Measurements from ENCODE around the gene APOA5.

APOA5 gene

DNA sequence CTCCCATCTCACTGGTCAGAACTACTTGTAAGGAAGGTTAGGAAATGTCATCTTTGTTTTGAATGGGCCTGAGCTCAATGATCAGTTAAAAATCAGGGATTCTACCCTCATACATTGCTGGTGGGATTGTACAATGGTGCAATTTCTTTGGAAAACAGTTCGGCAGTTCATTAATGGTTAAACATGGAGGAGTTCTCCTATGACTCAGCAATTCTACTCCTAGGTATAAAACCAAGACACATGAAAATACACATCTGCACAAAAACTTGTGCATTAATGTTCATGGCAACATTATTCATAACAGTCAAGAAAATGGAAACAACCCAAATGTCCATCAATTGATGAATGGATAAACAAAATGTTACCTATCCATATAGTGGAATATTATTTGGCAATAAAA is 4.9 kb upstream of the APOA5 start:
- Histone ChIP-seq H3K27me3 (ENCODE audit: control insufficient read depth in 3 of 3, insufficient read depth in 3 of 3, low read depth in 1 of 3, low read length in 3 of 3) (peaks cover 0 to 4% (median 0%) of the 10 kb centered on the region in 3 experiments), H2BK120ac (ENCODE audit: low read depth, low read length) (no peak overlapping the region), H4K8ac (ENCODE audit: low read depth, low read length) (no peak overlapping the region), H3K27ac (replicated peaks; ENCODE audit: low read length) (no peak overlapping the region), H2BK5ac (ENCODE audit: low read length) (no peak overlapping the region), H2BK15ac (ENCODE audit: low read length) (no peak overlapping the region), H3K18ac (ENCODE audit: low read length) (no peak overlapping the region), H3K9ac (ENCODE audit: low read depth, low read length, poor library complexity) (no peak overlapping the region), H4K91ac (ENCODE audit: low read depth, low read length, poor library complexity) (no peak overlapping the region), H2BK12ac (ENCODE audit: low read length) (no peak overlapping the region), H2AK5ac (ENCODE audit: low read depth, low read length) (no peak overlapping the region), H3K9me3 (replicated peaks in 1 of 2; ENCODE audit: control insufficient read depth in 2 of 2, insufficient read depth in 1 of 2, low read depth in 1 of 2, low read length in 2 of 2) (no peaks in the 10 kb centered on the region), H3K23ac (ENCODE audit: low read depth, low read length, poor library complexity) (no peak overlapping the region), H3K4me1 (ENCODE audit: control insufficient read depth in 2 of 2, insufficient read depth in 1 of 2, low read depth in 1 of 2, low read length in 2 of 2) (peaks cover 0 to 3% of the 10 kb centered on the region in 2 donors), H3K4me2 (ENCODE audit: insufficient read depth, low read length, poor library complexity, severe bottlenecking) (no peak overlapping the region), H3K14ac (ENCODE audit: low read length) (no peak overlapping the region), H3K4me3 (ENCODE audit: low read length in 2 of 2) (no peak overlapping the region), H3K4ac (ENCODE audit: low read length) (no peak overlapping the region), H2AFZ (ENCODE audit: low read length) (no peak overlapping the region), H3K79me1 (ENCODE audit: low read depth, low read length) (no peaks in the 10 kb centered on the region), H3K36me3 (replicated peaks in 1 of 2; ENCODE audit: control insufficient read depth in 2 of 2, insufficient read depth in 2 of 2, low read length in 2 of 2) (no peaks in the 10 kb centered on the region)
- DNase-seq (ENCODE audit: low spot score), result no peak
- WGBS, 2 donors (ENCODE audit: extremely low coverage in 2 of 2, insufficient read length in 2 of 2, insufficient replicate concordance in 1 of 2), result no CpG with 5 or more reads among the region's 1 CpG

DNA sequence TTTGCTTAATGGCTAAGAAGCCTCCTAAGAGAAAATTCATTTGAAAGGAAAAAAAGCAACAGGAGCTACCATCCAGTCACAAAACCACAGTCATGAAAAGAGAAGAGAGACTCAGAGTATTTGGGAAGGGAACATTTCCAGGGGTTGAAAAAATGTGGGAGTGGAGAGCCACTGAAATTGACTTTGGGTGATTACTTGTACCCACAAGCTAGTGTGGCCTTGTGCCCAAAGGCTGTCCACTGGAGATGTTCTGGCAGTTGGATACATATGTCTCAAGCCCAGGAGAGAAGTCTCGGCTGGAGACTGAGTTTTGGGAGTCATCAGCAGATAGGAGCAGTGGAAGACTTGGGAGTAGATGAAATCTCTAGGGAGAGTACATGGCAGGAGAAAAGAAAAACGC is 3.2 kb upstream of the APOA5 start:
- H3K27ac ChIP-seq (replicated peaks; ENCODE audit: low read length), result no peak overlapping the region
- no peak overlapping the region for H3K9ac ChIP-seq (ENCODE audit: low read depth, low read length, poor library complexity)
- no peaks in the 10 kb centered on the region for H3K36me3 ChIP-seq (replicated peaks in 1 of 2; ENCODE audit: control insufficient read depth in 2 of 2, insufficient read depth in 2 of 2, low read length in 2 of 2)
- H3K23ac ChIP-seq (ENCODE audit: low read depth, low read length, poor library complexity), result no peak overlapping the region
- no peak overlapping the region for H2BK120ac ChIP-seq (ENCODE audit: low read depth, low read length)
- peaks cover 0 to 7% of the 10 kb centered on the region in 2 donors for H3K4me1 ChIP-seq (ENCODE audit: control insufficient read depth in 2 of 2, insufficient read depth in 1 of 2, low read depth in 1 of 2, low read length in 2 of 2)
- DNase-seq (ENCODE audit: low spot score), result no peak
- no peak overlapping the region for H4K8ac ChIP-seq (ENCODE audit: low read depth, low read length)
- H4K91ac ChIP-seq (ENCODE audit: low read depth, low read length, poor library complexity), result no peak overlapping the region
- H2AFZ ChIP-seq (ENCODE audit: low read length), result no peak overlapping the region
- H3K4me2 ChIP-seq (ENCODE audit: insufficient read depth, low read length, poor library complexity, severe bottlenecking), result no peak overlapping the region
- no peak overlapping the region for H3K4ac ChIP-seq (ENCODE audit: low read length)
- no peak overlapping the region for H3K18ac ChIP-seq (ENCODE audit: low read length)
- no peaks in the 10 kb centered on the region for H3K9me3 ChIP-seq (replicated peaks in 1 of 2; ENCODE audit: control insufficient read depth in 2 of 2, insufficient read depth in 1 of 2, low read depth in 1 of 2, low read length in 2 of 2)
- peaks cover 0 to 12% (median 3%) of the 10 kb centered on the region in 3 experiments for H3K27me3 ChIP-seq (ENCODE audit: control insufficient read depth in 3 of 3, insufficient read depth in 3 of 3, low read depth in 1 of 3, low read length in 3 of 3)
- WGBS, 2 donors (ENCODE audit: extremely low coverage in 2 of 2, insufficient read length in 2 of 2, insufficient replicate concordance in 1 of 2), result no CpG with 5 or more reads among the region's 2 CpGs
- no peak overlapping the region for H3K14ac ChIP-seq (ENCODE audit: low read length)
- H3K79me1 ChIP-seq (ENCODE audit: low read depth, low read length), result no peaks in the 10 kb centered on the region
- no peak overlapping the region for H2BK5ac ChIP-seq (ENCODE audit: low read length)
- H2AK5ac ChIP-seq (ENCODE audit: low read depth, low read length), result no peak overlapping the region
- no peak overlapping the region for H3K4me3 ChIP-seq (ENCODE audit: low read length in 2 of 2)
- H2BK15ac ChIP-seq (ENCODE audit: low read length), result no peak overlapping the region
- H2BK12ac ChIP-seq (ENCODE audit: low read length), result no peak overlapping the region

DNA sequence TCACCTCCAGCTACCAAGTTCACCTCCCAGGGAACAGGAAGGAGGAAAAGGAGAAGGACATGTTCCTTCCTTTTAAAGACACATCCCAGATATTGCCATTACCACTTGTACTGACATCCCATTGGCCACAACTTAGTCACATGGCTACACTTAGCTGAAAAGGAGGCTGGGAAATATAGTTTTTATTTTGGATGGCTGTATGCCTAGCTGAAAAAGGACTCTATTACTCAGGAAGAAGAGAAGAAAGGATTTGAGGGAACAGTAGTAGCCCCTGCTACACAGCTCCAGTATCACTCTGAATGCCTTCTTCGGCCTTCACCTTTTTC is 2.1 kb upstream of the APOA5 start:
- Histone ChIP-seq H3K4me2 (ENCODE audit: insufficient read depth, low read length, poor library complexity, severe bottlenecking) (no peak overlapping the region), H3K27ac (replicated peaks; ENCODE audit: low read length) (no peak overlapping the region), H3K79me1 (ENCODE audit: low read depth, low read length) (no peaks in the 10 kb centered on the region), H4K91ac (ENCODE audit: low read depth, low read length, poor library complexity) (no peak overlapping the region), H3K9me3 (replicated peaks in 1 of 2; ENCODE audit: control insufficient read depth in 2 of 2, insufficient read depth in 1 of 2, low read depth in 1 of 2, low read length in 2 of 2) (no peaks in the 10 kb centered on the region), H2BK5ac (ENCODE audit: low read length) (no peak overlapping the region), H3K4me3 (ENCODE audit: low read length in 2 of 2) (no peak overlapping the region), H3K9ac (ENCODE audit: low read depth, low read length, poor library complexity) (no peak overlapping the region), H2BK120ac (ENCODE audit: low read depth, low read length) (no peak overlapping the region), H2AK5ac (ENCODE audit: low read depth, low read length) (no peak overlapping the region), H3K18ac (ENCODE audit: low read length) (no peak overlapping the region), H3K14ac (ENCODE audit: low read length) (no peak overlapping the region), H3K4me1 (ENCODE audit: control insufficient read depth in 2 of 2, insufficient read depth in 1 of 2, low read depth in 1 of 2, low read length in 2 of 2) (peaks cover under 1 to 8% of the 10 kb centered on the region in 2 donors), H3K23ac (ENCODE audit: low read depth, low read length, poor library complexity) (no peak overlapping the region), H2BK12ac (ENCODE audit: low read length) (no peak overlapping the region), H2BK15ac (ENCODE audit: low read length) (no peak overlapping the region), H2AFZ (ENCODE audit: low read length) (peak overlapping the region; percentile 46), H4K8ac (ENCODE audit: low read depth, low read length) (no peak overlapping the region), H3K4ac (ENCODE audit: low read length) (no peak overlapping the region), H3K27me3 (ENCODE audit: control insufficient read depth in 3 of 3, insufficient read depth in 3 of 3, low read depth in 1 of 3, low read length in 3 of 3) (peaks cover 0 to 12% (median 3%) of the 10 kb centered on the region in 3 experiments), H3K36me3 (replicated peaks in 1 of 2; ENCODE audit: control insufficient read depth in 2 of 2, insufficient read depth in 2 of 2, low read length in 2 of 2) (no peaks in the 10 kb centered on the region)
- no CpG with 5 or more reads among the region's 1 CpG for WGBS, 2 donors (ENCODE audit: extremely low coverage in 2 of 2, insufficient read length in 2 of 2, insufficient replicate concordance in 1 of 2)
- no peak for DNase-seq (ENCODE audit: low spot score)

DNA sequence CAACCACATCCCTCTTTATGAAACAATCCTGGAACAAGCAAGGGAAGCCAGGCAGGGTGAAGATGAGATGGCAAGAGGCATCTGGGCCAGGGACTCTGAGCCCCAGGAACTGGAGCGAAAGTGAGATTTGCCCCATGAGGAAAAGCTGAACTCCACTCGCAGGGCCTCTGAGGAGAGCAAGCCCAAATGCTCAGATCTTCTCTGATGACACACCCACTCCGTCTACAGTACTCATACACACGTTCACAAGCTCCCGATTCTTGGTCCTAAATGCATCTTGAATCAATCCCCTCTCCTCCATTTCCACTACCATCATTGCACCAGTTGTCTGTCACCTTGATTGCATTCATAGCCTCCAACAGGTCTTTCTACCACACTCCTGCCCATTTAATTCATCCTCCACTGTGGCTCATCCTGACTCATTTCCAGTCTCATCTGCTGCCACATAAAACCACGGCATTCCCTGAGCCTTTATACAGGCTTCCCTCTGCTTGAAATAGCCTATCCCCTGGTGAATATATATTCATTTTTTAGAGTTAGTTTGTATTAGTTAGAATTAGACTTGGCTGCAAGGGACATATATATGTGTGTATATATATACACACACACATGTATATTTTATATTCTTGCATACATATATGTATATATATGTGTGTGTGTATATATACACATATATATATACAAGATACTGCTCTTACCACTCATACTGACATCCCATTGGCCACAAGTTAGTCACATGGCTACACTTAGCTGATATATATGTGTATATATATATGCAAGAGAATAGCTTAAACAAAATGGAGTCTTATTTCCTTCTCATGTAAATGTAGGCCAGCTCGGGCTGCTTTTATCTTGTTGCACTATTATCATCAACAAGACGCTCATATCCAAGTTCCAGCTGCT is 1.4 kb upstream of the APOA5 start:
- H3K4me1 ChIP-seq (ENCODE audit: control insufficient read depth in 2 of 2, insufficient read depth in 1 of 2, low read depth in 1 of 2, low read length in 2 of 2), result peaks cover 3 to 13% of the 10 kb centered on the region in 2 donors

More for the DNA sequence above, 1.4 kb upstream of the APOA5 start:
- Histone ChIP-seq H3K9me3 (replicated peaks in 1 of 2; ENCODE audit: control insufficient read depth in 2 of 2, insufficient read depth in 1 of 2, low read depth in 1 of 2, low read length in 2 of 2) (no peaks in the 10 kb centered on the region), H3K4me3 (ENCODE audit: low read length in 2 of 2) (no peak overlapping the region), H2BK120ac (ENCODE audit: low read depth, low read length) (no peak overlapping the region), H3K27ac (replicated peaks; ENCODE audit: low read length) (no peak overlapping the region), H3K18ac (ENCODE audit: low read length) (no peak overlapping the region), H2AFZ (ENCODE audit: low read length) (peak overlapping the region; percentile 46), H3K4ac (ENCODE audit: low read length) (no peak overlapping the region), H4K91ac (ENCODE audit: low read depth, low read length, poor library complexity) (no peak overlapping the region), H3K9ac (ENCODE audit: low read depth, low read length, poor library complexity) (no peak overlapping the region), H3K27me3 (ENCODE audit: control insufficient read depth in 3 of 3, insufficient read depth in 3 of 3, low read depth in 1 of 3, low read length in 3 of 3) (peaks cover 0 to 12% (median 3%) of the 10 kb centered on the region in 3 experiments), H4K8ac (ENCODE audit: low read depth, low read length) (no peak overlapping the region), H3K4me2 (ENCODE audit: insufficient read depth, low read length, poor library complexity, severe bottlenecking) (no peak overlapping the region), H2BK15ac (ENCODE audit: low read length) (no peak overlapping the region), H2BK5ac (ENCODE audit: low read length) (no peak overlapping the region), H2BK12ac (ENCODE audit: low read length) (no peak overlapping the region), H3K36me3 (replicated peaks in 1 of 2; ENCODE audit: control insufficient read depth in 2 of 2, insufficient read depth in 2 of 2, low read length in 2 of 2) (no peaks in the 10 kb centered on the region), H2AK5ac (ENCODE audit: low read depth, low read length) (no peak overlapping the region), H3K23ac (ENCODE audit: low read depth, low read length, poor library complexity) (no peak overlapping the region), H3K79me1 (ENCODE audit: low read depth, low read length) (no peaks in the 10 kb centered on the region), H3K14ac (ENCODE audit: low read length) (no peak overlapping the region)
- no CpG with 5 or more reads among the region's 8 CpGs for WGBS, 2 donors (ENCODE audit: extremely low coverage in 2 of 2, insufficient read length in 2 of 2, insufficient replicate concordance in 1 of 2)
- DNase-seq (ENCODE audit: low spot score), result no peak
